CD4-positive, CD25-positive, alpha-beta regulatory T cell (primary cell): Measurements from ENCODE around the gene C4orf36. TPM values are rescaled to one million over a fixed set of nuclear protein-coding genes. Genes with fewer than 3 reads are reported as not detected.

Experiments used
- ATAC-seq, 2 donors: fragments of 150-1000 bp; cut with Tn5 transposase; one replicate each; pipeline ENCODE4 v1.10.0; 2021; ENCODE audit warnings: low read depth in 2 of 2, moderate number of reproducible peaks in 2 of 2, moderate library complexity in 1 of 2
- DNase-seq, 3 donors: peaks; one replicate each; pipeline versions ENCODE4 v3.0.0 to v3.0.0-alpha.2; 2012 to 2022; ENCODE audit warnings: mixed read lengths in 1 of 3
- H3K27ac ChIP-seq: one replicate; pipeline ENCODE4 v1.7.0; 2013; ENCODE audit warnings: mild to moderate bottlenecking, low read length; ENCODE audit not compliant: insufficient read depth, poor library complexity, severe bottlenecking
- H3K27me3 ChIP-seq: one replicate; pipeline ENCODE4 v1.7.0; 2013; ENCODE audit warnings: low read length; ENCODE audit not compliant: control insufficient read depth, insufficient read depth
- H3K36me3 ChIP-seq: one replicate; pipeline ENCODE4 v1.7.0; 2013; ENCODE audit warnings: mild to moderate bottlenecking, low read length, moderate library complexity; ENCODE audit not compliant: control insufficient read depth, insufficient read depth
- H3K4me1 ChIP-seq: 2 replicates; pipeline ENCODE4 v1.7.0; 2013; ENCODE audit warnings: mild to moderate bottlenecking, low read length; ENCODE audit not compliant: insufficient read depth, control insufficient read depth, poor library complexity, severe bottlenecking
- H3K4me3 ChIP-seq: one replicate; pipeline ENCODE4 v1.7.0; 2013; ENCODE audit warnings: low read depth, mild to moderate bottlenecking, low read length, moderate library complexity
- H3K9me3 ChIP-seq, 2 experiments: 1 replicate in 1 of 2; 2 replicates in 1 of 2; pipeline ENCODE4 v1.7.0; 2013; ENCODE audit warnings: low read length in 2 of 2, mild to moderate bottlenecking in 1 of 2, moderate library complexity in 1 of 2; ENCODE audit not compliant: control insufficient read depth in 2 of 2
- H3K27ac Mint-ChIP-seq, 3 donors: one replicate each; pipeline ENCODE4 v1.8.0; 2020 to 2022; ENCODE audit warnings: mild to moderate bottlenecking in 3 of 3, mixed read lengths in 3 of 3, moderate library complexity in 2 of 3
- H3K27me3 Mint-ChIP-seq: one replicate; pipeline ENCODE4 v1.8.0; 2022; ENCODE audit warnings: mild to moderate bottlenecking, mixed read lengths
- H3K36me3 Mint-ChIP-seq: one replicate; pipeline ENCODE4 v1.8.0; 2020; ENCODE audit warnings: mixed read lengths
- H3K4me1 Mint-ChIP-seq, 4 donors: one replicate each; pipeline ENCODE4 v1.8.0; 2020 to 2022; ENCODE audit warnings: mixed read lengths in 4 of 4, mild to moderate bottlenecking in 1 of 4
- H3K4me3 Mint-ChIP-seq, 4 donors: one replicate each; pipeline ENCODE4 v1.8.0; 2020 to 2022; ENCODE audit warnings: mild to moderate bottlenecking in 4 of 4, mixed read lengths in 4 of 4, moderate library complexity in 3 of 4
- H3K9me3 Mint-ChIP-seq, 7 donors: one replicate each; pipeline ENCODE4 v1.8.0; 2020 to 2022; ENCODE audit warnings: mixed read lengths in 7 of 7, mild to moderate bottlenecking in 3 of 7, moderate library complexity in 2 of 7
- polyA plus RNA-seq, 4 donors: library from polyadenylated mRNA; unstranded; fragments of 300-500 nt; fragmentation: Illumina TruSeq; gene quantifications; one replicate each; pipeline ENCODE4 v1.2.3, GENCODE V29; 2021
- total RNA-seq: library from RNA; stranded (reverse); gene quantifications from one replicate; pipeline ENCODE4 v1.2.3, GENCODE V29; 2022

Gene C4orf36
- total and polyA plus RNA-seq, 5 donors from 2014 or later = not detected

- H3K4me3 ChIP-seq = no peak overlapping the region
- H3K27ac ChIP-seq = no peak overlapping the region
- H3K4me1 ChIP-seq = no peaks in the 10 kb centered on the region
- H3K27me3 Mint-ChIP-seq = peaks cover 4% of the 10 kb centered on the region
- H3K9me3 ChIP-seq = no peaks in the 10 kb centered on the region
- H3K36me3 ChIP-seq = no peaks in the 10 kb centered on the region
- no peak for ATAC-seq
- DNase-seq = no peak
- H3K27ac Mint-ChIP-seq = no peak overlapping the region
- H3K9me3 Mint-ChIP-seq = peaks cover 0 to 4% (median 0%) of the 10 kb centered on the region in 7 donors
- H3K27me3 ChIP-seq = no peaks in the 10 kb centered on the region
- no peak overlapping the region for H3K4me3 Mint-ChIP-seq
- H3K36me3 Mint-ChIP-seq = no peaks in the 10 kb centered on the region
- no peaks in the 10 kb centered on the region for H3K4me1 Mint-ChIP-seq
Observed at GRCh38 chr4:86847571-86847970, 44.7 kb downstream of the C4orf36 start.

- Mint-ChIP-seq H3K4me1 (no peaks in the 10 kb centered on the region), H3K9me3 (peaks cover 0 to 4% (median 0%) of the 10 kb centered on the region in 7 donors), H3K4me3 (no peak overlapping the region), H3K27ac (no peak overlapping the region), H3K27me3 (peaks cover 4% of the 10 kb centered on the region), H3K36me3 (no peaks in the 10 kb centered on the region)
- Histone ChIP-seq H3K9me3 (no peaks in the 10 kb centered on the region), H3K36me3 (no peaks in the 10 kb centered on the region), H3K4me3 (no peak overlapping the region), H3K27me3 (no peaks in the 10 kb centered on the region), H3K4me1 (no peaks in the 10 kb centered on the region), H3K27ac (no peak overlapping the region)
- ATAC-seq (no peak), DNase-seq (no peak)
Observed at GRCh38 chr4:86846921-86847320, 45.3 kb downstream of the C4orf36 start.

GRCh38 chr4:86845593-86845992 lies 46.6 kb downstream of the C4orf36 start:
- Mint-ChIP-seq H3K27ac (no peak overlapping the region), H3K36me3 (no peaks in the 10 kb centered on the region), H3K4me1 (no peaks in the 10 kb centered on the region), H3K27me3 (peaks cover 4% of the 10 kb centered on the region), H3K9me3 (peaks cover 0 to 6% (median 0%) of the 10 kb centered on the region in 7 donors), H3K4me3 (no peak overlapping the region)
- Histone ChIP-seq H3K27me3 (no peaks in the 10 kb centered on the region), H3K4me3 (no peak overlapping the region), H3K27ac (no peak overlapping the region), H3K36me3 (no peaks in the 10 kb centered on the region), H3K4me1 (no peaks in the 10 kb centered on the region), H3K9me3 (no peaks in the 10 kb centered on the region)
- no peak for ATAC-seq
- no peak for DNase-seq

- Mint-ChIP-seq H3K4me1 (no peaks in the 10 kb centered on the region), H3K36me3 (no peaks in the 10 kb centered on the region), H3K9me3 (peaks cover 0 to 6% (median 0%) of the 10 kb centered on the region in 7 donors), H3K27ac (no peak overlapping the region), H3K4me3 (no peak overlapping the region), H3K27me3 (peaks cover 10% of the 10 kb centered on the region)
- no peak overlapping the region for H3K4me3 ChIP-seq
- DNase-seq = no peak
- H3K9me3 ChIP-seq = no peaks in the 10 kb centered on the region
- no peak for ATAC-seq
- H3K27ac ChIP-seq = no peak overlapping the region
- H3K4me1 ChIP-seq = no peaks in the 10 kb centered on the region
- H3K36me3 ChIP-seq = no peaks in the 10 kb centered on the region
- H3K27me3 ChIP-seq = no peaks in the 10 kb centered on the region
Observed at GRCh38 chr4:86841309-86841708, 50.9 kb downstream of the C4orf36 start.

GRCh38 chr4:86840858-86841257 lies 51.4 kb downstream of the C4orf36 start:
- no peak overlapping the region for H3K4me3 ChIP-seq
- Mint-ChIP-seq H3K36me3 (no peaks in the 10 kb centered on the region), H3K4me3 (no peak overlapping the region), H3K9me3 (peaks cover 0 to 6% (median 0%) of the 10 kb centered on the region in 7 donors), H3K27me3 (peaks cover 10% of the 10 kb centered on the region), H3K4me1 (no peaks in the 10 kb centered on the region), H3K27ac (no peak overlapping the region)
- no peaks in the 10 kb centered on the region for H3K9me3 ChIP-seq
- H3K27me3 ChIP-seq = no peaks in the 10 kb centered on the region
- no peak for ATAC-seq
- no peaks in the 10 kb centered on the region for H3K4me1 ChIP-seq
- no peaks in the 10 kb centered on the region for H3K36me3 ChIP-seq
- DNase-seq = no peak
- H3K27ac ChIP-seq = no peak overlapping the region

- H3K4me1 ChIP-seq = no peaks in the 10 kb centered on the region
- no peaks in the 10 kb centered on the region for H3K36me3 Mint-ChIP-seq
- H3K4me3 Mint-ChIP-seq = no peak overlapping the region
- H3K27ac Mint-ChIP-seq = no peak overlapping the region
- no peak overlapping the region for H3K4me3 ChIP-seq
- DNase-seq (no peak), ATAC-seq (no peak)
- no peak overlapping the region for H3K27ac ChIP-seq
- H3K9me3 ChIP-seq = no peaks in the 10 kb centered on the region
- H3K36me3 ChIP-seq = no peaks in the 10 kb centered on the region
- peaks cover 0 to 3% (median 0%) of the 10 kb centered on the region in 7 donors for H3K9me3 Mint-ChIP-seq
- H3K4me1 Mint-ChIP-seq = no peaks in the 10 kb centered on the region
- no peaks in the 10 kb centered on the region for H3K27me3 ChIP-seq
- H3K27me3 Mint-ChIP-seq = peaks cover 11% of the 10 kb centered on the region
Observed at GRCh38 chr4:86837691-86838503, 54.3 kb downstream of the C4orf36 start.

GRCh38 chr4:86835677-86836076 lies 56.5 kb downstream of the C4orf36 start:
- H3K27me3 Mint-ChIP-seq = peaks cover 17% of the 10 kb centered on the region
- no peaks in the 10 kb centered on the region for H3K36me3 Mint-ChIP-seq
- peaks cover 0 to 1% (median 0%) of the 10 kb centered on the region in 7 donors for H3K9me3 Mint-ChIP-seq
- Histone ChIP-seq H3K4me1 (no peaks in the 10 kb centered on the region), H3K36me3 (no peaks in the 10 kb centered on the region), H3K9me3 (no peaks in the 10 kb centered on the region), H3K27ac (no peak overlapping the region), H3K27me3 (no peaks in the 10 kb centered on the region), H3K4me3 (no peak overlapping the region)
- H3K27ac Mint-ChIP-seq = no peak overlapping the region
- H3K4me3 Mint-ChIP-seq = no peak overlapping the region
- H3K4me1 Mint-ChIP-seq = no peaks in the 10 kb centered on the region
- DNase-seq (no peak), ATAC-seq (no peak)

- H3K4me1 Mint-ChIP-seq = no peaks in the 10 kb centered on the region
- Histone ChIP-seq H3K4me1 (no peaks in the 10 kb centered on the region), H3K27me3 (no peaks in the 10 kb centered on the region), H3K36me3 (no peaks in the 10 kb centered on the region), H3K27ac (no peak overlapping the region), H3K4me3 (no peak overlapping the region), H3K9me3 (no peaks in the 10 kb centered on the region)
- ATAC-seq (no peak), DNase-seq (no peak)
- H3K36me3 Mint-ChIP-seq = no peaks in the 10 kb centered on the region
- H3K27ac Mint-ChIP-seq = no peak overlapping the region
- H3K4me3 Mint-ChIP-seq = no peak overlapping the region
- H3K27me3 Mint-ChIP-seq = peaks cover 17% of the 10 kb centered on the region
- H3K9me3 Mint-ChIP-seq = peaks cover 0 to 1% (median 0%) of the 10 kb centered on the region in 7 donors
Observed at GRCh38 chr4:86834901-86835300, 57.3 kb downstream of the C4orf36 start.
